GM13977 (cell line): ENCODE measurements around the gene UNC45B.

Experiments used
- DNase-seq: peaks from one replicate; pipeline ENCODE4 v3.0.0; 2012; ENCODE audit warnings: low spot score
- CTCF ChIP-seq: IDR thresholded peaks from 2 replicates; pipeline ENCODE4 v1.5.1; 2012; ENCODE audit warnings: mild to moderate bottlenecking, control low read depth; ENCODE audit not compliant: insufficient read depth; ENCODE audit errors: extremely low read depth, missing control alignments
- in situ Hi-C: fragments of 300-500 bp; cut with MboI; formaldehyde crosslinking; loops from one replicate; pipeline ENCODE4 v1.12.0; 2022; ENCODE audit warnings: low sequenced_read_pairs, low pct_unique_long_range_greater_than_20kb, mixed read lengths, inconsistent platforms; ENCODE audit not compliant: unreplicated experiment

UNC45B gene

GRCh38 chr17:35152421-35153140 is 5.0 kb downstream of the UNC45B start:
- in situ Hi-C loops: loop anchor here (25.0 kb wide), 1 partner anchor 385 kb away; the partner anchor contains the start of gene SLFN12L
- DNase-seq: no peak
- TF ChIP-seq CTCF: no peak

DNA sequence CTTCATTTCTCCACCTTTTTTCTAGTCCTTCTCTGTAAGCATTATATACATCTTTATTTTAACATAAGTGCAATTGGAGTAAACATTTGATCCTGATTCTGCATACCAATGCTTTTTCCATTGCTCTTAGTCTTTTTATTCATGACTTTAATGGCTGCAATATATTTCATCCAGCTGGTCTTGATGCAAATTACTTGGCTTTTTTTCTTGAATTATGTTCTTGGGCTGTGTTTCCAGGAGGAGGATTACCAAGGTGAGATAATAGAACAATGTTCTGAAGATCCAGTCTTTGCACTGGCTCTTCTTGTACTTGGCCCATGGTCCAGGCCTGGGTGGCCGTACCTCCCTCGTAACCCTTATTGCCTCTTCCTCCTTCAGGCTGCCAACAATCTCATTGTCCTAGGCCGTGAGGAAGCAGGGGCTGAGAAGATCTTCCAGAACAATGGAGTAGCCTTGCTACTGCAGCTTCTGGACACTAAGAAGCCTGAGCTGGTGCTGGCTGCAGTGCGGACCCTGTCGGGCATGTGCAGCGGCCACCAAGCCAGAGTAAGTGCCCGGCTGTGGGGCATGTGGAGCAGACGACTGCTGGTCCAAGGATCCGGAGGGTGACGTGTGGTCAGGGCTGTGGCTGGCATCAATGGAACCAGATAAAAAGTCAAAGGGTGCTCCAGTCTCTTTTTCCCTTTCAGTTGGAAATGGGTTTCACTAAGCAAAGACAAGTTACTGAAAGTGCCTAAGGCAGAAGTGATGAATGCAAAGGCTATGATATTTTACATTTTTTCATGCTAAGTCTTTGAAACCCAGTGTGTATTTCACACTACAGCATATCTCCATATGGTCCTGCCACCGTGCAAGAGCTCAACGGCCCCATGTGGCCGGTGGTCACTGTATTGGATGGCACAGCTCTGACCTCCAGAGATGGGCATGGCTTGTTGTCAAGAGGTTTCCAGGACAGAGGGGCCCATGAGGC is 6.9 kb downstream of the UNC45B start:
- in situ Hi-C loops: loop anchor here (25.0 kb wide), 1 partner anchor 383 kb away; the partner anchor contains the start of gene SLFN12L
- TF ChIP-seq CTCF: no peak
- DNase-seq: no peak

GRCh38 chr17:35155246-35155645 is 7.6 kb downstream of the UNC45B start:
- no peak for TF ChIP-seq CTCF

GRCh38 chr17:35159940-35160339 is 12.3 kb downstream of the UNC45B start:
- in situ Hi-C loops: loop anchor here (25.0 kb wide), 1 partner anchor 377 kb away; the partner anchor contains the start of gene SLFN12L
- no peak for TF ChIP-seq CTCF

More at GRCh38 chr17:35155246-35155645, 7.6 kb downstream of the UNC45B start:
- in situ Hi-C loops: loop anchor here (25.0 kb wide), 1 partner anchor 382 kb away; the partner anchor contains the start of gene SLFN12L
- no peak for DNase-seq

GRCh38 chr17:35160354-35161201 is 13.0 kb downstream of the UNC45B start:
- TF ChIP-seq CTCF: no peak
- in situ Hi-C loops: loop anchor here (25.0 kb wide), 1 partner anchor 377 kb away; the partner anchor contains the start of gene SLFN12L
- no peak for DNase-seq

More at GRCh38 chr17:35159940-35160339, 12.3 kb downstream of the UNC45B start:
- no peak for DNase-seq
